SU-DHL-6 (cell line): ENCODE data around the gene SORCS2.

Source experiments
- H2AFZ ChIP-seq: fragments of 200-600 bp; sonication (generic); 2 replicates; pipeline ENCODE4 v1.6.1; 2014; ENCODE audit warnings: low read depth, mild to moderate bottlenecking, moderate library complexity, mixed read lengths, antibody characterized with exemption, low read length; ENCODE audit not compliant: severe bottlenecking
- H3F3A ChIP-seq: fragments of 200-600 bp; shearing (Covaris generic); 2 replicates; pipeline ENCODE4 v1.6.0; 2016; ENCODE audit warnings: antibody characterized with exemption, mild to moderate bottlenecking; ENCODE audit not compliant: insufficient read depth
- H3K27ac ChIP-seq: fragments of 200-600 bp; sonication (generic); 2 replicates; pipeline ENCODE4 v1.5.1; 2016; ENCODE audit warnings: low read depth, mild to moderate bottlenecking, low read length, moderate library complexity, mixed read lengths
- H3K27me3 ChIP-seq: fragments of 200-600 bp; sonication (generic), shearing (Covaris generic); 2 replicates; pipeline ENCODE4 v1.6.0; 2014; ENCODE audit warnings: mild to moderate bottlenecking, low read length
- H3K36me3 ChIP-seq: fragments of 200-600 bp; sonication (generic); 2 replicates; pipeline ENCODE4 v1.6.1; 2014; ENCODE audit warnings: mild to moderate bottlenecking, low read length, mixed read lengths
- H3K4me2 ChIP-seq: fragments of 300-600, 200-600 bp; shearing (Covaris generic), sonication (generic); 2 replicates; pipeline ENCODE4 v1.6.0; 2014; ENCODE audit warnings: low read length, low read depth, mild to moderate bottlenecking; ENCODE audit not compliant: poor library complexity, severe bottlenecking
- H3K4me3 ChIP-seq: fragments of 200-600 bp; sonication (generic); 2 replicates; pipeline ENCODE4 v1.5.1; 2014; ENCODE audit warnings: antibody characterized with exemption, low read length, mild to moderate bottlenecking, mixed read lengths; ENCODE audit not compliant: insufficient read depth, poor library complexity, severe bottlenecking
- H3K79me2 ChIP-seq: fragments of 200-600 bp; sonication (generic); 2 replicates; pipeline ENCODE4 v1.6.1; 2014; ENCODE audit warnings: mild to moderate bottlenecking, low read length, moderate library complexity; ENCODE audit not compliant: insufficient read depth
- H3K9ac ChIP-seq: fragments of 200-600 bp; sonication (generic); 2 replicates; pipeline ENCODE4 v1.7.0; 2014; ENCODE audit warnings: mild to moderate bottlenecking, low read length
- H3K9me2 ChIP-seq: fragments of 200-600 bp; sonication (generic); replicated peaks from 2 replicates; pipeline ENCODE4 v1.6.1; 2014; ENCODE audit warnings: low read length; ENCODE audit not compliant: insufficient read depth
- H3K9me3 ChIP-seq: fragments of 200-600 bp; sonication (generic); 2 replicates; pipeline ENCODE4 v1.6.1; 2014; ENCODE audit warnings: low read length, mixed read lengths; ENCODE audit not compliant: insufficient read depth
- H4K20me1 ChIP-seq: fragments of 200-600 bp; sonication (generic); 2 replicates; pipeline ENCODE4 v1.6.1; 2014; ENCODE audit warnings: low read depth, mild to moderate bottlenecking, antibody characterized with exemption, low read length, moderate library complexity, mixed read lengths
- EZH2phosphoT487 ChIP-seq: fragments of 200-600 bp; sonication (generic), shearing (Covaris generic); conservative IDR thresholded peaks from 2 replicates; pipeline ENCODE4 v1.6.1; 2018; ENCODE audit warnings: mild to moderate bottlenecking, antibody characterized with exemption, low read length, moderate library complexity, mixed read lengths
- TF ChIP-seq, protein P1 (sequence below): fragments of 200-600 bp; sonication (generic); IDR thresholded peaks from one replicate; pipeline ENCODE4 v1.5.1; 2017; ENCODE audit warnings: antibody characterized with exemption, mild to moderate bottlenecking, low read length, moderate library complexity; ENCODE audit not compliant: insufficient read depth, poor library complexity, severe bottlenecking

The SORCS2 gene

GRCh38 chr4:7733801-7734650, 541.7 kb downstream of the SORCS2 start:
- Histone ChIP-seq H3K4me3 (no peak overlapping the region), H3K9me2 (no peaks in the 10 kb centered on the region), H3K9ac (no peak overlapping the region), H3K36me3 (no peaks in the 10 kb centered on the region), H3K4me2 (no peak overlapping the region), H3F3A (no peaks in the 10 kb centered on the region), H4K20me1 (no peaks in the 10 kb centered on the region), H3K79me2 (no peaks in the 10 kb centered on the region), H3K27me3 (no peaks in the 10 kb centered on the region), H3K27ac (no peak overlapping the region), H3K9me3 (no peaks in the 10 kb centered on the region), H2AFZ (no peak overlapping the region)
- TF ChIP-seq, protein P1, sequence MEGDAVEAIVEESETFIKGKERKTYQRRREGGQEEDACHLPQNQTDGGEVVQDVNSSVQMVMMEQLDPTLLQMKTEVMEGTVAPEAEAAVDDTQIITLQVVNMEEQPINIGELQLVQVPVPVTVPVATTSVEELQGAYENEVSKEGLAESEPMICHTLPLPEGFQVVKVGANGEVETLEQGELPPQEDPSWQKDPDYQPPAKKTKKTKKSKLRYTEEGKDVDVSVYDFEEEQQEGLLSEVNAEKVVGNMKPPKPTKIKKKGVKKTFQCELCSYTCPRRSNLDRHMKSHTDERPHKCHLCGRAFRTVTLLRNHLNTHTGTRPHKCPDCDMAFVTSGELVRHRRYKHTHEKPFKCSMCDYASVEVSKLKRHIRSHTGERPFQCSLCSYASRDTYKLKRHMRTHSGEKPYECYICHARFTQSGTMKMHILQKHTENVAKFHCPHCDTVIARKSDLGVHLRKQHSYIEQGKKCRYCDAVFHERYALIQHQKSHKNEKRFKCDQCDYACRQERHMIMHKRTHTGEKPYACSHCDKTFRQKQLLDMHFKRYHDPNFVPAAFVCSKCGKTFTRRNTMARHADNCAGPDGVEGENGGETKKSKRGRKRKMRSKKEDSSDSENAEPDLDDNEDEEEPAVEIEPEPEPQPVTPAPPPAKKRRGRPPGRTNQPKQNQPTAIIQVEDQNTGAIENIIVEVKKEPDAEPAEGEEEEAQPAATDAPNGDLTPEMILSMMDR, result no peak
- no peak for TF ChIP-seq EZH2phosphoT487

- Histone ChIP-seq H3K36me3 (no peaks in the 10 kb centered on the region), H3K9me3 (no peaks in the 10 kb centered on the region), H3K4me2 (no peak overlapping the region), H3K79me2 (no peaks in the 10 kb centered on the region), H3K27me3 (no peaks in the 10 kb centered on the region), H3F3A (no peaks in the 10 kb centered on the region), H4K20me1 (no peaks in the 10 kb centered on the region), H2AFZ (no peak overlapping the region), H3K27ac (no peak overlapping the region), H3K4me3 (no peak overlapping the region), H3K9ac (no peak overlapping the region), H3K9me2 (no peaks in the 10 kb centered on the region)
- TF ChIP-seq, protein P1, result no peak
- no peak for TF ChIP-seq EZH2phosphoT487
Observed at GRCh38 chr4:7734651-7735260, 542.4 kb downstream of the SORCS2 start.

GRCh38 chr4:7735395-7735794, 543.1 kb downstream of the SORCS2 start:
- no peaks in the 10 kb centered on the region for H3K27me3 ChIP-seq
- H3K9me2 ChIP-seq, result no peaks in the 10 kb centered on the region
- TF ChIP-seq EZH2phosphoT487, result no peak
- TF ChIP-seq, protein P1, result no peak
- H3K9ac ChIP-seq, result no peak overlapping the region
- no peaks in the 10 kb centered on the region for H3F3A ChIP-seq
- no peaks in the 10 kb centered on the region for H4K20me1 ChIP-seq
- H3K4me2 ChIP-seq, result no peak overlapping the region
- no peak overlapping the region for H2AFZ ChIP-seq
- no peaks in the 10 kb centered on the region for H3K9me3 ChIP-seq
- H3K79me2 ChIP-seq, result no peaks in the 10 kb centered on the region
- no peaks in the 10 kb centered on the region for H3K36me3 ChIP-seq
- H3K4me3 ChIP-seq, result no peak overlapping the region
- H3K27ac ChIP-seq, result no peak overlapping the region
